Measurements from ENCODE around the gene POU2AF1.
"Not testable (repeated sequence)": the region's sequence is repeated elsewhere in the genome, so short reads cannot be mapped to it uniquely, and the experiment has no call there.

Gene POU2AF1

DNA sequence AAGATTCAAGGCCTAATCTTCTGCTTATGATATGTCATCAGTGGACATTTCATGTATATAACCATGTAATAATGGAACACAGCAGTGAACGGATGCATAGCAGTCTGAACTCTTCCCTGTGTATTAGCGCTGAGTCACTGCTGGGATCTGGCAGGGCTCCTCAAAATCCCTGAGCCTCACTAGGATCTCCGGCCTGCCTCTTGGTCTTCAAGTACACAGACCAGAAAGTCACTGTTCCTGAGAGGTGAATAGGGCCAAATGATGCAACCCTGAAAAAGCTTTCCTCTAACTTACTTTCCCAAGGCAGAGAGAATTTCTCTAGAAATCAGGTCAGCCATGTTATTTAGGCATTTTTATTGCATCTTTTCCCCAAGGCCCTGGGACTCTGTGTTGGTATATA is 35.0 kb downstream of the POU2AF1 start:
- no peak for DNase-seq (ENCODE audit: low read depth)

GRCh38 chr11:111342329-111342728 is 36.7 kb downstream of the POU2AF1 start:
- DNase-seq (ENCODE audit: low read depth), result no peak

DNA sequence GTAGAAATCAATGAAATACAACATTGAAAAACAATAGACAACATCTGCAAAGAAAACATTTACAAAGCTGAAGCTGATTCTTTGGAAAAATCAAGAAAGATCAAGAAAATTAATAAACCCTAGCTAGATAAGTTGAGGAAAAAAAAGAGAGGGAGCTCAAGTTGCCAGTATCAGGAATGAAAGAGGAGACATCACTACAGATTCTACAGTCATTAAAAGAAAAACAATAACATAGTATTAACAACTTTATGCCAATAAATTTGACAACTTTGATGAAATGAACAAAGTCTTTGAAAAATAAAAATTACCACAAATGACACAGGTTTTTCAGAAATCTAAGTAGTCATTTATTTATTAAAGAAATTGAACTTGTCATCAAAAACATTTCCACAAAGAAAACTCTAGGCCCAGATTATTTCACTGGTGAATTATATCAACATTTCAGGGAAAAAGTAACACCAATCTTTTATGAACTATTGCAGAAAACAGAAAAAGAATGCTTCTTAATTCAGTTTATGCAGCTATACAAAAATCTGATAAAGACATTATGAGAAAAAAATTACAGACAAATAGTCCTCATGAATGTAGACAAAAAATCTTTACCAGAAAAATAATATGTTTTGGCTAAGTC is 39.2 kb downstream of the POU2AF1 start:
- no peak for DNase-seq (ENCODE audit: low read depth)

GRCh38 chr11:111336582-111337256 is 42.4 kb downstream of the POU2AF1 start:
- no peak for DNase-seq (ENCODE audit: low read depth)

- DNase-seq (ENCODE audit: low read depth), result no peak
Observed at GRCh38 chr11:111336062-111336461, 43.0 kb downstream of the POU2AF1 start.

DNA sequence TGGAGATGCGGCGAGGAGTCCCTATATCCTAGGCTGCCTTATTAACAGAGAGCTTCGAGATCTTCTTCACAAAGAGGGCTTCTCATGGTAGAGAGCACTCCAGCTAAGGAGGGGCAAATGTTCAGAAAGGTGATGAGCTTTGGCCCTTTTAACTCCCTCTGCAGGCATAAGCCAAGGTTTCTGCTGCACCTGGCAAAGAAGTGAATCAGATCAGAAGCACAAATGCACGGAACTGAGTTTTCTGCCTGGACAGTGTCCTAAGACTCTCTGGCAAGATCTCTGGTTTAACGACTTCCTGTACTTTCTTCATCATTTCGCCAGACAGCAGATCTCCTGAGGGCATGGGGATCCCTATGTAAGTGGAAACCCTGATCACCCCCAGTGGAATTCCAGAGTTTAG is 43.5 kb downstream of the POU2AF1 start:
- no peak for DNase-seq (ENCODE audit: low read depth)

DNA sequence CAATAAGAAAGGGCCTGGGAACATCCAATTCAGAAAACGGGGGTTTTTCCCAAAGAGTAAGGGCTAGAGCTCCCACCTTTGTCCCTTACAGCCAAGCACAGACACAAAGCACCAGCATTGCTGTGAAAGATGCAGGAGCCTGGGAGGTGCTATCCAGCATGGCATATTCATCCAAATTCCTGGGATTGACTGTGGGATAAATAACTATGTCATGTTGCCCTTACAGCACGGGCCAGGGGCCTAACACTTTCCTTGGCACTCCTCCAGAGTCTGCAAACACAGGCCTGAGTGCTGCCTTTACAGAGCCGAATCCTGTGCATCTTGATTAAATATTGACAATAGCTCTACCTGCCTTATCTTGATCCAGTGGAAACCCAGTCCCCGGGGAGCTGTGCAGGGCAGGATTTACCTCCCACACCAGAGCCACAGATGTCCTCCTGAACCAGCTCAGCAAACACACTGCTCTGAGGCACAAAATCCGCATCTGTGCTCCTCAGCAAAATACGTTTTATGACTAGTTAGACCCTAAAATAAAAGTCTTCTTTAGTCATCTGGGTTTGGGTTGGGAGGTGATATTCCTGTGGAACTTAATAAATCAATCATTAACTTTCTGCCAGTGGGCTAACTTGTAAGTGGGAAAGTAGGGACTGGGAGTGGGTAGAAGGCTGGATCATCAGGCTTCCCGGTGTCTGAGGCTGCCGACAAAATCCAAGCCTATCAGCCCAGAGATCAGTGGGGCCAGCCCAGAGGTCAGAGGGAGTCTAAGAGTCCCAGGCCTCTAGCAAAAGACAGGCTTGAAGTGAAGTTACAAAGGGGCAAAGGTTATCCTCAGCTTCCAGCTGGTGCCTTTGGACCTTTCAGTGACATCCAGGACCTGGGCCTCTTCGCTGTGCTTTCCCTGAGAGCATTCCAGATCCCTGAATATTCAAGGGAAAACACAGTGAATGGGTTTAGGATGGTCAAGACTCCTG is 44.3 kb downstream of the POU2AF1 start:
- DNase-seq (ENCODE audit: low read depth), result no peak

- DNase-seq (ENCODE audit: low read depth), result no peak
Observed at GRCh38 chr11:111331711-111332479, 47.2 kb downstream of the POU2AF1 start.

- DNase-seq (ENCODE audit: low read depth), result no peak
Observed at GRCh38 chr11:111330234-111330893, 48.7 kb downstream of the POU2AF1 start.

- no peak for DNase-seq (ENCODE audit: low read depth)
Observed at GRCh38 chr11:111329306-111330204, 49.5 kb downstream of the POU2AF1 start.

GRCh38 chr11:111327908-111328624 is 51.0 kb downstream of the POU2AF1 start:
- DNase-seq (ENCODE audit: low read depth), result no peak

- no peak for DNase-seq (ENCODE audit: low read depth)
Observed at GRCh38 chr11:111326824-111327223, 52.3 kb downstream of the POU2AF1 start.

GRCh38 chr11:111325259-111325658 is 53.8 kb downstream of the POU2AF1 start:
- no peak for DNase-seq (ENCODE audit: low read depth)

DNA sequence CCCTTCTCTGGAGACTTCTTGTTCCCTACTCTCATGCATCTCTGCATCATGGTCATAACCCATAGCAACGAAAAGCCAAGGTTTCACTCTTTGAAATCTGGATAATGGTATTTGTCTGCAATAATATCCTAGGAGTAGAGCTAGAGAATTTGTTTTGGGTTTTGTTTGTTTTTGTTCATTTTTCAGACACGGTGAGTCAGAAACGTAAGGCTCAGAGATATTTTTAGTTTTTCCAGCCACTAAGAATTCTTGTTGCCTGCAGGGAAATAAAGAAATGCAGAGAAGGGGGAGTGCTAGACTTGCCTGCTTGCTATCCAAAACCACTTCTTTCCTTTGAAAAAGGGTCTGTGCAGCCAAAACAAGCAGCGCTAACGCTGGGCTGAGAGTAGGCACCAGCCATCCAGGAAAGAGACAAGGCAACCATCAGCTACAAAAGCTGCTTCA is 54.8 kb downstream of the POU2AF1 start:
- DNase-seq (ENCODE audit: low read depth), result no peak

GRCh38 chr11:111322534-111322933 is 56.5 kb downstream of the POU2AF1 start:
- no peak for DNase-seq (ENCODE audit: low read depth)

- DNase-seq (ENCODE audit: low read depth), result no peak
Observed at GRCh38 chr11:111320728-111321568, 58.1 kb downstream of the POU2AF1 start.

DNA sequence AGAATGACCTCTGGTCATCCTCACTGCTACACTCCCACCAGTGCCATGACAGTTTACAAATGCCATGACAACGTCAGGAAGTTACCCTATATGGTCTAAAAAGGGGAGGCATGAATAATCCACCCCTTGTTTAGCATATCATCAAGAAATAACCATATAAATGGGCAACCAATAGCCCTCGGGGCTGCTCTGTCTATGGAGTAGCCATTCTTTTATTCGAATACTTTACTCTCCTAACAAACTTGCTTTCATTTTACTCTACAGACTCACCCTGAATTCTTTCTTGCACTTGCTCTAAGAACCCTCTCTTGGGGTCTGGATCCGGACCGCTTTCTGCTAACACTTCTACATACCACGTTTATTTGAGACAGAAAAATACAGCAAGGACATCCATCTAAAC is 58.9 kb downstream of the POU2AF1 start:
- not testable (repeated sequence) for DNase-seq (ENCODE audit: low read depth)

DNA sequence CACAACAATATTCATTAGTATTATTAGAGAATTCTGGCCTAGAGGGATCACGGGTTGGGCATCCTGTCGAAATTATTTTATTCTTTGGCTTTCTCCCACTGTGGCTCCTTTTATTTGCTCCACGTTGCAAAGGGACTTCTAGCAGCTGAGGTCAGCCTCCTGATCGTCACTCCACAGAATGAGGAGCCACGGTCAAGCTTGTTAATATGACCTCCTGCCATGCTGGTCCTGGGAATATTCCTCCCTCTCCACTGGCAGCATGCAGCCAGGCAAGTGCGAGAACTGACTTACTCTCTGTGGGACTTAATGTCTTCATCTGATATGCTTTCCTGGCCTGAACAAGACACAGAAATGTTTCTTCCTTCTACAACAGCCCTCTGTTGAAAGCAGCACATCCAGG is 59.8 kb downstream of the POU2AF1 start:
- no peak for DNase-seq (ENCODE audit: low read depth)

GRCh38 chr11:111312076-111312475 is 67.0 kb downstream of the POU2AF1 start:
- no peak for DNase-seq (ENCODE audit: low read depth)

Measured in stimulated activated CD8-positive, alpha-beta memory T cell treated with anti-CD3 and anti-CD28 coated beads, Interleukin-15, amount 100 ng/mL, for 24 hours (primary cell).